Upper lobe of right lung (tissue), 1 donor: Measurements from ENCODE around the gene C22orf15. TPM values are rescaled to one million over a fixed set of nuclear protein-coding genes. Genes with fewer than 3 reads are reported as not detected.

Experiments
- ATAC-seq: fragments of 200-7000 bp; cut with Tn5 transposase; one replicate; pipeline ENCODE4 v1.9.1; 2020; ENCODE audit warnings: mild to moderate bottlenecking, moderate library complexity
- DNase-seq: peaks from one replicate; pipeline ENCODE4 v3.0.0-alpha.2; 2020
- H3K27ac ChIP-seq: fragments of 200-600 bp; one replicate; pipeline ENCODE4 v1.8.0; 2022
- H3K27me3 ChIP-seq: fragments of 200-600 bp; one replicate; pipeline ENCODE4 v1.8.0; 2022; ENCODE audit warnings: mild to moderate bottlenecking
- H3K36me3 ChIP-seq: fragments of 200-600 bp; one replicate; pipeline ENCODE4 v1.8.0; 2022
- H3K4me1 ChIP-seq: fragments of 200-600 bp; one replicate; pipeline ENCODE4 v1.8.0; 2022
- H3K4me3 ChIP-seq: fragments of 200-600 bp; one replicate; pipeline ENCODE4 v1.8.0; 2022; ENCODE audit warnings: mild to moderate bottlenecking
- H3K9me3 ChIP-seq: fragments of 200-600 bp; one replicate; pipeline ENCODE4 v1.8.0; 2022
- intact Hi-C: fragments of 100-400 bp; cut with DNase I; formaldehyde crosslinking; loops from one replicate; pipeline ENCODE4 v1.11.0; 2022
- long read RNA-seq: library from polyadenylated mRNA; unstranded; transcript quantifications from one replicate; pipeline ENCODE4 v2.0.0, GENCODE V29; 2021
- total RNA-seq: library from RNA; stranded (reverse); fragmentation: NEBNext Ultra II Directional; extraction: Animal tissue kit (Norgen Biotek cat#: 25700); gene quantifications from one replicate; pipeline ENCODE4 v1.2.1, GENCODE V29; 2021
- TF ChIP-seq, protein P1 (sequence below): fragments of 200-600 bp; IDR thresholded peaks from one replicate; pipeline ENCODE4 v1.8.0; 2022; ENCODE audit warnings: antibody characterized with exemption
- donor health status: DM: no; HTN: yes; CAD: no; lungs with severe emphysema.

C22orf15 gene
- total RNA-seq, result not detected
- long read RNA-seq, partial matches to known transcripts, result 0 of 1 reads
- long read RNA-seq, other reads (novel, unspliced or antisense), result 1 of 1 reads

DNA sequence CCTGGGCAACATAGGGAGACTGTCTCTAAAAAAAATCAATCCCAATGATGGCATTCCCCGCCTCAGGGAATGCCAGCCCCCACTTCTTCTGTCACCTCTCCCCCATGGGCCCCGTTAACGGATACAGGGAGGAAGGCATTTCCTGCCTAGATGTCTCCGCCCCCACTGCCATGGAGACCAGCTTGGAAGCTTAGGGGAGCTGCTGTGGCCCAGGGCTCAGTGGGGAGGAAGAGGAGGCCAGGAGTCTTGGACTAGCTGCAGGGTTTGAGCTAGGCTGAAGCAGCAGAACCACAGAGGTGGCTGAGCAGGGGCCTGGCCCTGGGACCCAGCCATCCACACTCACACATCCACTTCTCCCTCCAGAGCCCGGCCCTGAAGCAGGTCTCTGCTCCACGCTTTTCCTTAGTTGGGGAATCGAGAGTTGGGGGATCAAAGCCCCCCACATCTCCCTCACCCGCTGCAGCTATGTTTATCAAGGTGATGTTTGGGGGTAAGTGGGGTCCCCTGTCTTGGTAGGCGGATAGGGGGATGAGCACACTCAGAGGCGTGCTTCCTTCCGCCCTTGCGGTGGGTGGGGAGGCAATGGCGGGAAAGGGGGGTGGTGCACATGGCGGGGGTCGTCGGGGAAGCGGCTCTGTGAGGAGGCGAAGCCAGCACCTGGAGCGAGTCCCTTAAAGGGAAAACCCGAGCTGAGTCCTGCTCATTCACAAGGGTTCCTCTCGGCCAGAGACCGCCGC, at the start of gene C22orf15:
TSS of gene C22orf15 (plus strand) at position 149 of the 737 bp plus-strand sequence. CDS start at position 466, 317 bp downstream.
- intact Hi-C loops, result no loop called here
- Histone ChIP-seq H3K9me3 (no peaks in the 10 kb centered on the region), H3K4me1 (peaks cover 13% of the 10 kb centered on the region), H3K36me3 (no peaks in the 10 kb centered on the region), H3K27ac (no peak within 1 kb of the TSS), H3K4me3 (peak within 1 kb of the TSS; percentile 28), H3K27me3 (no peaks in the 10 kb centered on the region)
- ATAC-seq (no peak), DNase-seq (no peak)
- TF ChIP-seq, protein P1, sequence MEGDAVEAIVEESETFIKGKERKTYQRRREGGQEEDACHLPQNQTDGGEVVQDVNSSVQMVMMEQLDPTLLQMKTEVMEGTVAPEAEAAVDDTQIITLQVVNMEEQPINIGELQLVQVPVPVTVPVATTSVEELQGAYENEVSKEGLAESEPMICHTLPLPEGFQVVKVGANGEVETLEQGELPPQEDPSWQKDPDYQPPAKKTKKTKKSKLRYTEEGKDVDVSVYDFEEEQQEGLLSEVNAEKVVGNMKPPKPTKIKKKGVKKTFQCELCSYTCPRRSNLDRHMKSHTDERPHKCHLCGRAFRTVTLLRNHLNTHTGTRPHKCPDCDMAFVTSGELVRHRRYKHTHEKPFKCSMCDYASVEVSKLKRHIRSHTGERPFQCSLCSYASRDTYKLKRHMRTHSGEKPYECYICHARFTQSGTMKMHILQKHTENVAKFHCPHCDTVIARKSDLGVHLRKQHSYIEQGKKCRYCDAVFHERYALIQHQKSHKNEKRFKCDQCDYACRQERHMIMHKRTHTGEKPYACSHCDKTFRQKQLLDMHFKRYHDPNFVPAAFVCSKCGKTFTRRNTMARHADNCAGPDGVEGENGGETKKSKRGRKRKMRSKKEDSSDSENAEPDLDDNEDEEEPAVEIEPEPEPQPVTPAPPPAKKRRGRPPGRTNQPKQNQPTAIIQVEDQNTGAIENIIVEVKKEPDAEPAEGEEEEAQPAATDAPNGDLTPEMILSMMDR, result no peak

- Histone ChIP-seq H3K36me3 (peaks cover 49% of the 10 kb centered on the region), H3K9me3 (no peaks in the 10 kb centered on the region), H3K27ac (no peak overlapping the region), H3K4me1 (peaks cover 12% of the 10 kb centered on the region), H3K27me3 (no peaks in the 10 kb centered on the region), H3K4me3 (no peak overlapping the region)
- ATAC-seq, result no peak
- intact Hi-C loops, result no loop called here
- TF ChIP-seq, protein P1, result no peak
- no peak for DNase-seq
Measured at GRCh38 chr22:23713696-23714595, 48.8 kb upstream of the C22orf15 start.

- no peak overlapping the region for H3K4me3 ChIP-seq
- no peak overlapping the region for H3K27ac ChIP-seq
- peaks cover 12% of the 10 kb centered on the region for H3K4me1 ChIP-seq
- ATAC-seq, result no peak
- no peaks in the 10 kb centered on the region for H3K9me3 ChIP-seq
- no peaks in the 10 kb centered on the region for H3K27me3 ChIP-seq
- TF ChIP-seq, protein P1, result no peak
- H3K36me3 ChIP-seq, result peaks cover 39% of the 10 kb centered on the region
- DNase-seq, result no peak
- intact Hi-C loops, result no loop called here
Measured at GRCh38 chr22:23714596-23715578, 47.9 kb upstream of the C22orf15 start.

- no peaks in the 10 kb centered on the region for H3K27me3 ChIP-seq
- DNase-seq (no peak), ATAC-seq (no peak)
- peak overlapping the region; percentile 98 for H3K4me3 ChIP-seq
- intact Hi-C loops, result no loop called here
- H3K9me3 ChIP-seq, result no peaks in the 10 kb centered on the region
- peaks cover 12% of the 10 kb centered on the region for H3K4me1 ChIP-seq
- no peak overlapping the region for H3K27ac ChIP-seq
- H3K36me3 ChIP-seq, result peaks cover 29% of the 10 kb centered on the region
- TF ChIP-seq, protein P1, result no peak
Measured at GRCh38 chr22:23715806-23716375, 46.9 kb upstream of the C22orf15 start.
